ENCODE measurements around the gene MARVELD2. TPM values are rescaled to one million over a fixed set of nuclear protein-coding genes. Genes with fewer than 3 reads are reported as not detected.
A peak's percentile ranks its signal among the peaks of the same experiment; 100 is the strongest.

The MARVELD2 gene
- total and polyA plus RNA-seq, 2 of the 13 experiments (the other 11 are each of a cell fraction or from before 2014, with no cell fraction given): 11.1 to 15.4 TPM

- TF ChIP-seq AHDC1 (CRISPR knock-in tag; IDR thresholded peaks at IDR 0.05; ENCODE audit: borderline replicate concordance): peak; percentile 83; the same call in 1 of the 2 replicates
- no peak for TF ChIP-seq ZNF484 (CRISPR knock-in tag; IDR thresholded peaks at IDR 0.05; ENCODE audit: borderline replicate concordance, low read depth)
- TF ChIP-seq FOXP1 (IDR thresholded peaks at IDR 0.05): no peak
- TF ChIP-seq FOXP1 (CRISPR knock-in tag; IDR thresholded peaks at IDR 0.05): peak; percentile 74
- TF ChIP-seq ZNF660 (CRISPR knock-in tag; IDR thresholded peaks at IDR 0.05; ENCODE audit: borderline replicate concordance, low read depth): no peak
- TF ChIP-seq KLF12 (CRISPR knock-in tag; IDR thresholded peaks at IDR 0.05; ENCODE audit: borderline replicate concordance): no peak
- no peak for TF ChIP-seq HBP1 (CRISPR knock-in tag; IDR thresholded peaks at IDR 0.05; ENCODE audit: low read depth)
Measured at GRCh38 chr5:69451941-69452647, 37.2 kb downstream of the MARVELD2 start (continued).

All from HepG2 (cell line).